ENCODE measurements around the gene TRPC4AP. TPM values are rescaled to one million over a fixed set of nuclear protein-coding genes. Genes with fewer than 3 reads are reported as not detected.
A peak's percentile ranks its signal among the peaks of the same experiment; 100 is the strongest.

The TRPC4AP gene
- total RNA-seq, 2 donors from 2014 or later = 84.2 to 103 TPM

GRCh38 chr20:35010405-35011192 is 82.0 kb downstream of the TRPC4AP start:
- no peak for DNase-seq
- Mint-ChIP-seq H3K4me3 (no peak overlapping the region), H3K4me1 (no peaks in the 10 kb centered on the region), H3K27ac (peak overlapping the region; percentile 32), H3K27me3 (ENCODE audit: insufficient read depth) (no peaks in the 10 kb centered on the region), H3K36me3 (ENCODE audit: low read depth) (peaks cover 91% of the 10 kb centered on the region), H3K9me3 (no peaks in the 10 kb centered on the region)
- Histone ChIP-seq H3K27me3 (ENCODE audit: control insufficient read depth, insufficient read depth, low read length, poor library complexity, severe bottlenecking) (no peaks in the 10 kb centered on the region), H3K4me1 (ENCODE audit: control insufficient read depth, insufficient read depth, low read length) (no peaks in the 10 kb centered on the region), H3K9me3 (ENCODE audit: control insufficient read depth, low read length) (no peaks in the 10 kb centered on the region), H3K9ac (ENCODE audit: extremely low read depth, low read length, poor library complexity, severe bottlenecking) (no peak overlapping the region), H3K27ac (ENCODE audit: low read depth, low read length) (no peak overlapping the region), H3K4me3 (ENCODE audit: low read length) (no peak overlapping the region), H3K36me3 (ENCODE audit: control insufficient read depth, insufficient read depth, low read length) (peaks cover 87% of the 10 kb centered on the region)
- WGBS, 2 experiments (ENCODE audit: insufficient coverage in 1 of 2, insufficient read length in 1 of 2) = 81 to 94% methylated on average over 15 to 19 of the region's 19 CpGs
- no peak for TF ChIP-seq CTCF (conservative IDR thresholded peaks at IDR 0.05)

GRCh38 chr20:35009665-35010328 is 82.8 kb downstream of the TRPC4AP start:
- Histone ChIP-seq H3K36me3 (ENCODE audit: control insufficient read depth, insufficient read depth, low read length) (peaks cover 88% of the 10 kb centered on the region), H3K9ac (ENCODE audit: extremely low read depth, low read length, poor library complexity, severe bottlenecking) (no peak overlapping the region)
- WGBS, 2 experiments (ENCODE audit: insufficient coverage in 1 of 2, insufficient read length in 1 of 2) = 93 to 99% methylated on average over 8 to 11 of the region's 11 CpGs

More at GRCh38 chr20:35009665-35010328, 82.8 kb downstream of the TRPC4AP start:
- Mint-ChIP-seq H3K9me3 (no peaks in the 10 kb centered on the region), H3K4me3 (no peak overlapping the region), H3K36me3 (ENCODE audit: low read depth) (peaks cover 92% of the 10 kb centered on the region), H3K27ac (no peak overlapping the region), H3K27me3 (ENCODE audit: insufficient read depth) (no peaks in the 10 kb centered on the region), H3K4me1 (no peaks in the 10 kb centered on the region)
- H3K9me3 ChIP-seq (ENCODE audit: control insufficient read depth, low read length) = no peaks in the 10 kb centered on the region
- peak; percentile 16 for DNase-seq
- no peaks in the 10 kb centered on the region for H3K27me3 ChIP-seq (ENCODE audit: control insufficient read depth, insufficient read depth, low read length, poor library complexity, severe bottlenecking)
- TF ChIP-seq CTCF (conservative IDR thresholded peaks at IDR 0.05) = no peak
- no peak overlapping the region for H3K4me3 ChIP-seq (ENCODE audit: low read length)
- no peaks in the 10 kb centered on the region for H3K4me1 ChIP-seq (ENCODE audit: control insufficient read depth, insufficient read depth, low read length)
- no peak overlapping the region for H3K27ac ChIP-seq (ENCODE audit: low read depth, low read length)
